Measurements from ENCODE around the gene ZNF362.
A peak's percentile ranks its signal among the peaks of the same experiment; 100 is the strongest.

ZNF362 gene

DNA sequence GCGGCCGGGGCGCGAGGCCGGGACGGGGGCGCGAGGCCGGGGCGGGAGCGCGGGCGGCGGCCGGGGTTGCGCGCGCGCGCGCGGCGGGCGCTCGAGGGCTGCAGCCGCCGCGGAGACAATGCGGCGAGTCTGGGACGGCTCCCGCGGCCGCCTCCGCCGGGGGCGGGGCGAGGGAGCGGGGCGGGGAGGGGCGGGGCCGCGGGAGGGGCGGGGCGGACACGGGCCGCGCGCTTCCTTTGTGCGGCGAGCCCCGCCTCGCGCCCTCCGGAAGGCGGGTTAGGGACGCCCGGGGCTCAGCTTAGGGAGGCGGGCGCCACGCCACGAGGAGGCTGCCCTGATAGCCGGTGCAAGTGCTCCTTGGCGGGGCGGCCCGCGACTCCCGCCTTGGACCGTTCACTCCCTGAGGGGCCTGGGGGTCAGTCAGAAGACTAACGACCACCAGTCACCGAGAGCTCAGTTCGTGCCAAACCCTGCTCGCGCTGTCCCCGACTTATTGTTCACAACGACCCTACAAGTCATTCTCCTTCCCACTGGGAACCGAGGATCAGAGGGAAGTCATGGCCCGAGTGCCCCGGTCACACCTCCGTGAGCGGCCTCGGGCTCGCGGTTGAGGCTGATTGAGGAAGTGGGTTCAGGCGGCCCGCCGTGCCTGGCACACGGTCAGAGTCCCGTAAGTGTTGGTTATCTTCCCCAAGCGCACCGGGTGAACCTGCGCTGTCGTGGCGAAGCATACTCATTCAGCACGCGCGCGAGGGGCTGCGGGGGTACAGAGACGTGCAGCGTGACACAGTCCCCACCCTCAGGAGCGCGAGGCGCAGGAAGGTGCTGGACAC lies 93.7 kb downstream of the ZNF362 start:
- peak; percentile 59 for DNase-seq
